Fibroblast of lung (primary cell): Measurements from ENCODE around the gene SOCS2. TPM values are rescaled to one million over a fixed set of nuclear protein-coding genes. Genes with fewer than 3 reads are reported as not detected.
"Not testable (repeated sequence)": the region's sequence is repeated elsewhere in the genome, so short reads cannot be mapped to it uniquely, and the experiment has no call there.

Experiments
- DNase-seq, 2 donors: peaks; one replicate each; pipeline versions ENCODE4 v3.0.0 to v3.0.0-alpha.2; 2010; ENCODE audit warnings: low read depth in 2 of 2
- H2AFZ ChIP-seq: 2 replicates; pipeline ENCODE4 v1.5.1; 2012; ENCODE audit warnings: low read length, control low read depth, inconsistent platforms
- H3K27ac ChIP-seq: 2 replicates; pipeline ENCODE4 v1.5.1; 2011; ENCODE audit warnings: low read length, control low read depth; ENCODE audit not compliant: insufficient read depth
- H3K27me3 ChIP-seq: 2 replicates; pipeline ENCODE4 v1.5.1; 2011; ENCODE audit warnings: mild to moderate bottlenecking, low read length; ENCODE audit not compliant: control insufficient read depth, insufficient read depth
- H3K36me3 ChIP-seq: 2 replicates; pipeline ENCODE4 v1.5.1; 2011; ENCODE audit warnings: low read length; ENCODE audit not compliant: control insufficient read depth, insufficient read depth
- H3K4me1 ChIP-seq: 2 replicates; pipeline ENCODE4 v1.5.1; 2011; ENCODE audit warnings: low read length; ENCODE audit not compliant: control insufficient read depth, insufficient read depth; ENCODE audit errors: extremely low read depth
- H3K4me2 ChIP-seq: 2 replicates; pipeline ENCODE4 v1.5.1; 2011; ENCODE audit warnings: low read length, control low read depth; ENCODE audit not compliant: insufficient read depth; ENCODE audit errors: extremely low read depth
- H3K4me3 ChIP-seq, 4 experiments: fragments of 200-600 bp in 1 of 4; sonication (generic) in 1 of 4; replicated peaks in 1 of 4; 2 replicates each; pipeline ENCODE4 v1.5.1; 2011 to 2016; ENCODE audit warnings: low read length in 4 of 4, low read depth in 3 of 4, mild to moderate bottlenecking in 3 of 4, control low read depth in 2 of 4, inconsistent platforms in 1 of 4, mixed read lengths in 1 of 4; ENCODE audit not compliant: insufficient read depth in 1 of 4; ENCODE audit errors: control extremely low read depth in 1 of 4
- H3K79me2 ChIP-seq: 2 replicates; pipeline ENCODE4 v1.5.1; 2012; ENCODE audit warnings: mild to moderate bottlenecking, low read length, inconsistent platforms; ENCODE audit not compliant: control insufficient read depth, insufficient read depth
- H3K9ac ChIP-seq: 2 replicates; pipeline ENCODE4 v1.5.1; 2011; ENCODE audit warnings: mild to moderate bottlenecking, low read length, control low read depth; ENCODE audit not compliant: insufficient read depth
- H3K9me3 ChIP-seq: 2 replicates; pipeline ENCODE4 v1.5.1; 2012; ENCODE audit warnings: low read depth, low read length; ENCODE audit not compliant: control insufficient read depth, insufficient read depth
- H4K20me1 ChIP-seq: 2 replicates; pipeline ENCODE4 v1.5.1; 2011; ENCODE audit warnings: low read length; ENCODE audit not compliant: control insufficient read depth, insufficient read depth; ENCODE audit errors: extremely low read depth
- EZH2 ChIP-seq: IDR thresholded peaks from 2 replicates; pipeline ENCODE4 v1.5.1; 2012; ENCODE audit warnings: low read length, control low read depth, mild to moderate bottlenecking; ENCODE audit errors: missing control alignments
- polyA plus RNA-seq, 2 donors: library from polyadenylated mRNA; depleted of rRNA in 1 of 2; stranded (reverse) in 1 of 2; unstranded in 1 of 2; fragments of >200 nt; gene quantifications; 2 replicates each; pipeline ENCODE4 v1.2.1, GENCODE V29; 2011 to 2012; ENCODE audit warnings: missing spikeins in 1 of 2
- total RNA-seq: library from RNA; depleted of rRNA; stranded (reverse); fragments of >200 nt; gene quantifications from 2 replicates; pipeline ENCODE4 v1.2.1, GENCODE V29; 2014
- TF ChIP-seq, protein P1 (sequence below), 2 donors: IDR thresholded peaks in 1 of 2; conservative IDR thresholded peaks in 1 of 2; 1 replicate in 1 of 2; 2 replicates in 1 of 2; pipeline ENCODE4 v1.5.1; 2011 to 2012; ENCODE audit warnings: low read length in 2 of 2, control low read depth in 1 of 2, inconsistent platforms in 1 of 2, low read depth in 1 of 2, mild to moderate bottlenecking in 1 of 2

The SOCS2 gene
- total and polyA plus RNA-seq, 2 donors (not counting 1 experiment from before 2014, with no cell fraction given), result 105 to 113 TPM

DNA sequence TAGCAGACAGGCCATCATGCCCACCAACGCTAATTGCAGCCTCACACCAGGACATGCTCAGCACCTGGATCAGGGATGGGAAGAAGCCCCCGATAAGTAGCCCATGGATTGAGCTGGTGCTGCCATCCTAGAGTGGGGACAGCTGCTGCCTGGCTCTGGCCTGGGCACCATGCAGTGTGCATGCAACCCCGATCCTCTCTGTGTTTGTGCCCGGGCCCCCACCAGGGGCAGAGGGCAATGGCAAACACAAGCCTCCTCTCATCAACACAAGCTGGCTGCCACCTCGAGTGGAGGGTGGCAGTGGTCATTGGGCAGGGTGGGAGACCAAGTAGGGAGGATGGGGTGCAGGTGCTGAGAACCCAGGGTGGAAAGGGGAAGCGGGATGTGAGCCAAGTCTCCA, 23.3 kb upstream of the SOCS2 start:
- no peak for DNase-seq
- peaks cover 2% of the 10 kb centered on the region for H3K36me3 ChIP-seq
- H3K79me2 ChIP-seq, result no peaks in the 10 kb centered on the region
- no peak overlapping the region for H3K27ac ChIP-seq
- H3K4me1 ChIP-seq, result no peaks in the 10 kb centered on the region
- H3K4me3 ChIP-seq, result no peak overlapping the region
- no peak overlapping the region for H3K4me2 ChIP-seq
- no peaks in the 10 kb centered on the region for H3K9me3 ChIP-seq
- H3K27me3 ChIP-seq, result no peaks in the 10 kb centered on the region
- TF ChIP-seq, protein P1, sequence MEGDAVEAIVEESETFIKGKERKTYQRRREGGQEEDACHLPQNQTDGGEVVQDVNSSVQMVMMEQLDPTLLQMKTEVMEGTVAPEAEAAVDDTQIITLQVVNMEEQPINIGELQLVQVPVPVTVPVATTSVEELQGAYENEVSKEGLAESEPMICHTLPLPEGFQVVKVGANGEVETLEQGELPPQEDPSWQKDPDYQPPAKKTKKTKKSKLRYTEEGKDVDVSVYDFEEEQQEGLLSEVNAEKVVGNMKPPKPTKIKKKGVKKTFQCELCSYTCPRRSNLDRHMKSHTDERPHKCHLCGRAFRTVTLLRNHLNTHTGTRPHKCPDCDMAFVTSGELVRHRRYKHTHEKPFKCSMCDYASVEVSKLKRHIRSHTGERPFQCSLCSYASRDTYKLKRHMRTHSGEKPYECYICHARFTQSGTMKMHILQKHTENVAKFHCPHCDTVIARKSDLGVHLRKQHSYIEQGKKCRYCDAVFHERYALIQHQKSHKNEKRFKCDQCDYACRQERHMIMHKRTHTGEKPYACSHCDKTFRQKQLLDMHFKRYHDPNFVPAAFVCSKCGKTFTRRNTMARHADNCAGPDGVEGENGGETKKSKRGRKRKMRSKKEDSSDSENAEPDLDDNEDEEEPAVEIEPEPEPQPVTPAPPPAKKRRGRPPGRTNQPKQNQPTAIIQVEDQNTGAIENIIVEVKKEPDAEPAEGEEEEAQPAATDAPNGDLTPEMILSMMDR (conservative IDR thresholded peaks at IDR 0.05 in 1 of 2, IDR thresholded peaks at IDR 0.05 in 1 of 2; ENCODE audit: low read depth in 1 of 2, low read length in 2 of 2), result no peak
- no peak for TF ChIP-seq EZH2
- H2AFZ ChIP-seq, result no peak overlapping the region
- no peak overlapping the region for H3K9ac ChIP-seq
- H4K20me1 ChIP-seq, result no peaks in the 10 kb centered on the region

DNA sequence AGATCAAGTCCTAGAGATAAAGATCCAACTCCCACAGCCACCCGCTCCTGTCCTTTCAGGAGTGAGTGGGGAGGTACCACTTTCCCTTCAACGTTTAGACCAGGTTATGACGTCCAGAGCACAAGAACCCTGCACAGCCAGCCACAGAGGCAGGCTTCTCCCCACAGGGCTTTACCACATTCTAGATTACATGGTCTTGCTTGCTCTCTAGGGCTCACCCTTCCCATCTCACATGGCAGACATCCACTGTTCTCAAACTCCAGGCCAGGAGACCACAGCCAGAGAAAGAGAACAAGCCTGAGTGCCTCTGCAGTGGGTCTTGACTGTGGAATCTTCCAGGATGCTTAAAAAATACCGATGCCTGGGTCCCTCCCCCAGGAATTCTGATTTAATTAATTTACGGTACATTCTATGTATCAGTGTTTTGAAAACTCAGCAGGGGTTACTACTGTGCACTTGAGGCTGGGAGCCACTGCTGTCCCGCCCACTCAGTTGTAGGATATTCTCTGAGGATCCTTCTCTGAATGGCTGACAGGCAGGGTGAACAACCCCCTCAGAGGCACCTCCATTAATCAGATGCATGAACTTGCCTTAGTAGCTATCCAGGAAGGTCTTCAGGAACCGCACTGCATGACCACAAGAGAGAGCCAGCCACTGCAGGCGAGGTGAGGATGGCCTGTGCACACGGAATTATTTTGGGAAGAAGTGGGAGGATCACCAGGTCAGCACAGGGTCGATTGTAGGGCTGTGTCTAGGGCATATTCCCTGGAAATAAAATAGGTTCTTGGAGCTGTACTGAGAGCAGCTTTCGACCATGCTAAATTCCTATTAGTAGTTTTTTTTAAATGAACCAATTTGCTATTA, 21.5 kb upstream of the SOCS2 start:
- no peak overlapping the region for H3K27ac ChIP-seq
- DNase-seq, result peak in 1 of 2 donors; percentile 11
- H3K9ac ChIP-seq, result no peak overlapping the region
- H3K9me3 ChIP-seq, result no peaks in the 10 kb centered on the region
- H3K4me2 ChIP-seq, result no peak overlapping the region
- H2AFZ ChIP-seq, result no peak overlapping the region
- no peaks in the 10 kb centered on the region for H3K27me3 ChIP-seq
- H3K79me2 ChIP-seq, result no peaks in the 10 kb centered on the region
- TF ChIP-seq, protein P1 (conservative IDR thresholded peaks at IDR 0.05 in 1 of 2, IDR thresholded peaks at IDR 0.05 in 1 of 2; ENCODE audit: low read depth in 1 of 2, low read length in 2 of 2), result no peak
- TF ChIP-seq EZH2, result no peak
- no peaks in the 10 kb centered on the region for H4K20me1 ChIP-seq
- H3K4me1 ChIP-seq, result no peaks in the 10 kb centered on the region
- no peak overlapping the region for H3K4me3 ChIP-seq
- H3K36me3 ChIP-seq, result peaks cover 2% of the 10 kb centered on the region

DNA sequence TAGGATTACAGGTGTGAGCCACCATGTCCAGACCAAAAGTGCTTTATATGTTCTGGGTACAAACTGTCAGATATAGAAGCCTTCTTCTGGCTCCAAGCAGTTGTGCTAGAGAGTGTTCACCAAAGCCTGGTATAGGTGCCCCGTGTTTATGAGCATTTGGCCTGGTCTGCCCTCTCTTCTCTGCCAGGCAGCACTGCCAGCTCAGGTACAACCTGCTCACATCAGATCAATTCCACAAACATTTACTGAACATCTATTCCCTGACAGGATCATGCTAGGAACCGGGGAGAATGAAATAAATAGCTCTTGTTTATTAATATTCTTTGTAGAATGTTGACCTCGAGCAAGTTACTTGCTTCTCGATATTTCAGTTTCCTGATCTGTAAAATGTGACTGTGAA, 20.0 kb upstream of the SOCS2 start:
- Histone ChIP-seq H3K79me2 (no peaks in the 10 kb centered on the region), H3K4me1 (no peaks in the 10 kb centered on the region), H3K4me3 (no peak overlapping the region), H2AFZ (no peak overlapping the region), H3K27me3 (no peaks in the 10 kb centered on the region), H4K20me1 (no peaks in the 10 kb centered on the region), H3K36me3 (peaks cover 2% of the 10 kb centered on the region), H3K9ac (no peak overlapping the region), H3K9me3 (no peaks in the 10 kb centered on the region), H3K27ac (no peak overlapping the region), H3K4me2 (no peak overlapping the region)
- TF ChIP-seq, protein P1 (conservative IDR thresholded peaks at IDR 0.05 in 1 of 2, IDR thresholded peaks at IDR 0.05 in 1 of 2; ENCODE audit: low read depth in 1 of 2, low read length in 2 of 2), result no peak
- TF ChIP-seq EZH2, result no peak
- no peak for DNase-seq

DNA sequence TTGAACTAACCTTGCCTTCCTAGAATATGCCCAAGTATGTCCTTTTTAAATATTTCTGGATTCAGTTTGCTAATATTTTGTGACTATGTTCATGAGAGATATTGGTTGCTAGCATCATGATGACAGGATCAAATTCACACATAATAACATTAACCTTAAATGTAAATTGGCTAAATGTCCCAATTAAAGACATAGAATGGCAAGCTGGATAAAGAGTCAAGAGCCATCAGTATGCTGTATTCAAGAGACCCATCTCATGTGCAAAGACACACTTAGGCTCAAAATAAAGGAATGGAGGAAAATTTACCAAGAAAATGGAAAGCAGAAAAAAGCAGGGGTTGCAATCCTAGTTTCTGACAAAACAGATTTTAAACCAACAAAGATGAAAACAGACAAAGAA, 14.6 kb upstream of the SOCS2 start:
- H2AFZ ChIP-seq, H3K9me3 ChIP-seq, H4K20me1 ChIP-seq, H3K79me2 ChIP-seq, H3K4me3 ChIP-seq, H3K4me2 ChIP-seq, H3K9ac ChIP-seq, H3K4me1 ChIP-seq, H3K27me3 ChIP-seq, DNase-seq, H3K36me3 ChIP-seq, H3K27ac ChIP-seq: not testable (repeated sequence)
